Posterior cingulate gyrus (tissue), 11 donors: ENCODE data around the gene PSMD12.
"Not testable (repeated sequence)": the region's sequence is repeated elsewhere in the genome, so short reads cannot be mapped to it uniquely, and the experiment has no call there.

Experiments
- DNase-seq, 10 donors: peaks; one replicate each; pipeline versions ENCODE4 v3.0.0 to v3.0.0-alpha.2; 2020 to 2021; ENCODE audit warnings: mixed read lengths in 3 of 10
- intact Hi-C: fragments of 100-400 bp; cut with DNase I; formaldehyde crosslinking; loops from one replicate; pipeline ENCODE4 v1.15.1; 2023

The PSMD12 gene

GRCh38 chr17:67364847-67365737 is 1.3 kb downstream of the PSMD12 start:
- DNase-seq: no peak
- intact Hi-C loops: loop anchor here (10.0 kb wide), 1 partner anchor 120 kb away; the partner anchor contains the start of gene HELZ

- intact Hi-C loops: loop anchor here (10.0 kb wide), 1 partner anchor 117 kb away; the partner anchor contains the start of gene HELZ
- DNase-seq: no peak
Observed at GRCh38 chr17:67362173-67362572, 4.2 kb downstream of the PSMD12 start.

- intact Hi-C loops: loop anchor here (10.0 kb wide), 1 partner anchor 116 kb away; the partner anchor contains the start of gene HELZ
- DNase-seq: no peak
Observed at GRCh38 chr17:67360880-67361279, 5.5 kb downstream of the PSMD12 start.

GRCh38 chr17:67359960-67360791 is 6.2 kb downstream of the PSMD12 start:
- DNase-seq: no peak
- intact Hi-C loops: loop anchor here (10.0 kb wide), 1 partner anchor 115 kb away; the partner anchor contains the start of gene HELZ

GRCh38 chr17:67358612-67359011 is 7.8 kb downstream of the PSMD12 start:
- intact Hi-C loops: no loop called here
- no peak for DNase-seq

- no peak for DNase-seq
- intact Hi-C loops: no loop called here
Observed at GRCh38 chr17:67353929-67354574, 12.3 kb downstream of the PSMD12 start.

- no peak for DNase-seq
- intact Hi-C loops: no loop called here
Observed at GRCh38 chr17:67353161-67353560, 13.2 kb downstream of the PSMD12 start.

GRCh38 chr17:67349420-67349819 is 17.0 kb downstream of the PSMD12 start:
- no peak for DNase-seq
- intact Hi-C loops: no loop called here

GRCh38 chr17:67347826-67348225 is 18.6 kb downstream of the PSMD12 start:
- intact Hi-C loops: no loop called here
- no peak for DNase-seq

- intact Hi-C loops: no loop called here
- DNase-seq: no peak
Observed at GRCh38 chr17:67343237-67343636, 23.1 kb downstream of the PSMD12 start.

- DNase-seq, intact Hi-C loops: not testable (repeated sequence)
Observed at GRCh38 chr17:67338353-67338752, 28.0 kb downstream of the PSMD12 start.

GRCh38 chr17:67336859-67337258 is 29.5 kb downstream of the PSMD12 start:
- DNase-seq: no peak
- intact Hi-C loops: no loop called here

- intact Hi-C loops: no loop called here
- no peak for DNase-seq
Observed at GRCh38 chr17:67335245-67335835, 31.0 kb downstream of the PSMD12 start.

- intact Hi-C loops, DNase-seq: not testable (repeated sequence)
Observed at GRCh38 chr17:67332162-67332508, 34.2 kb downstream of the PSMD12 start.

- intact Hi-C loops, DNase-seq: not testable (repeated sequence)
Observed at GRCh38 chr17:67331381-67332161, 34.8 kb downstream of the PSMD12 start.

- no peak for DNase-seq
- intact Hi-C loops: no loop called here
Observed at GRCh38 chr17:67328026-67328425, 38.4 kb downstream of the PSMD12 start.

- DNase-seq, intact Hi-C loops: not testable (repeated sequence)
Observed at GRCh38 chr17:67326959-67327745, 39.2 kb downstream of the PSMD12 start.

- no peak for DNase-seq
- intact Hi-C loops: no loop called here
Observed at GRCh38 chr17:67326440-67326839, 39.9 kb downstream of the PSMD12 start.

- no peak for DNase-seq
- intact Hi-C loops: no loop called here
Observed at GRCh38 chr17:67324330-67324729, 42.0 kb downstream of the PSMD12 start.
